NB4 (cell line): ENCODE data around the gene TM4SF18.

Source experiments
- DNase-seq: peaks from one replicate; pipeline ENCODE4 v3.0.0; 2010; ENCODE audit warnings: low read depth
- H3K4me3 ChIP-seq: one replicate; pipeline ENCODE4 v1.5.1; 2011; ENCODE audit warnings: mild to moderate bottlenecking, low read depth, low read length, moderate library complexity
- CTCF ChIP-seq: IDR thresholded peaks from one replicate; pipeline ENCODE4 v1.5.1; 2012; ENCODE audit warnings: low read depth, low read length
- MYC ChIP-seq: IDR thresholded peaks from 2 replicates; pipeline ENCODE4 v1.6.1; 2011; ENCODE audit warnings: low read depth, low read length
- POLR2A ChIP-seq: IDR thresholded peaks from 2 replicates; pipeline ENCODE4 v1.6.1; 2011; ENCODE audit warnings: mild to moderate bottlenecking; ENCODE audit not compliant: insufficient read length; ENCODE audit errors: extremely low read depth
- TF ChIP-seq, protein P1 (sequence below): IDR thresholded peaks from 2 replicates; pipeline ENCODE4 v1.6.1; 2011; ENCODE audit warnings: low read depth, low read length

TM4SF18 gene

GRCh38 chr3:149363053-149363452 lies 29.6 kb upstream of the TM4SF18 start:
- DNase-seq, result no peak
- H3K4me3 ChIP-seq, result no peak overlapping the region
- TF ChIP-seq CTCF (no peak), MYC (no peak), POLR2A (no peak)
- TF ChIP-seq, protein P1, sequence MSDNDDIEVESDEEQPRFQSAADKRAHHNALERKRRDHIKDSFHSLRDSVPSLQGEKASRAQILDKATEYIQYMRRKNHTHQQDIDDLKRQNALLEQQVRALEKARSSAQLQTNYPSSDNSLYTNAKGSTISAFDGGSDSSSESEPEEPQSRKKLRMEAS, result no peak

DNA sequence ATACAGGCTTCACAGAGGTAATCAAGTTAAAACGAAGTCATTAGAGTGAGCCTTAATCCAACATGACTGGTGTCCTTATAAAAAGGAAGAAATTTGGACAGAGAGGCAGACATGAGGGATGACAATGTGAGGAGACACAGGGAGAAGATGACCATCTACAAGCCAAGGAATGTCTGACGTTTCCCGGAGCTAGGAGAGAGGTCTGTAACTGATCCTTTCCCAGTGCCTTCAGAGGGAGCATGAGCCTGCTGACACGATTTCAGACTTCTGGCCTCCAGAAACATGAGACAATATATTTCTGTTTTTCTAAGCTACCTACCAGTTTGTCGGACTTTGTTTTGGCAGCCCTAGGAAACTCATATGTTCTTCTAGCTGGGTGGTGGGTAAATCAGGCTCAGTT lies 28.9 kb upstream of the TM4SF18 start:
- DNase-seq, result no peak
- H3K4me3 ChIP-seq, result no peak overlapping the region
- TF ChIP-seq CTCF (no peak), POLR2A (no peak), MYC (no peak)
- TF ChIP-seq, protein P1, result no peak

GRCh38 chr3:149356630-149357029 lies 23.2 kb upstream of the TM4SF18 start:
- DNase-seq, result no peak
- H3K4me3 ChIP-seq, result no peak overlapping the region
- TF ChIP-seq MYC (no peak), CTCF (no peak), POLR2A (no peak)
- TF ChIP-seq, protein P1, result no peak

DNA sequence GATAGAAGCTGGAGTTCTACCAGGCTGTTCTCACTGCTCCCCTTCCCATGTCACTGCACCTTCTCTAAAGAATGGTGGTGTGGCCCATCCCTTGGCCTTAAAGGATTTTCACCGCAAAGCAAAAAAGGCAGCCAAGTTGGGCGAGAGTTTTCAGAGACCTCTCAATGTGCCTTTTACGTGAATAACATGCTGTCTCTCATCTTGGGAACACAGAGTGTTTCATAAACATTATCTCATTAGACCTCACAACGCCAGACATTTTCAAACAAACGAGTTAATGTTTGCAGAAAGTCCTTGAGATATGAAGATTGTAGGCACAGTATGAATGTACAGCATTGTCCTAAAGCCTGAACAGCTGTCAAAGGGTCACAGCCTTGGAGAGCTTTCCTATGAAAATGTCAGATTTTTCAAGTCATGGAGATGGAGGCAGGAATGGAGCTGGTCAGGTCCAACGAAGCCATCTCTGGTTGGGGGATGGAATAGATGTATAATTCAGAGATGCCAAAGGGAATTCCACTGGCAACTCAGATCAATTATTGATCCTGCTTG lies 22.7 kb upstream of the TM4SF18 start:
- no peak for DNase-seq
- no peak for TF ChIP-seq CTCF
- TF ChIP-seq, protein P1, result no peak
- no peak for TF ChIP-seq POLR2A
- no peak for TF ChIP-seq MYC
- H3K4me3 ChIP-seq, result no peak overlapping the region

GRCh38 chr3:149353581-149354184 lies 20.2 kb upstream of the TM4SF18 start:
- TF ChIP-seq, protein P1, result no peak
- TF ChIP-seq POLR2A (no peak), MYC (no peak), CTCF (no peak)
- DNase-seq, result no peak
- no peak overlapping the region for H3K4me3 ChIP-seq
